Liver (tissue), 9 donors: ENCODE measurements around the gene NCMAP. TPM values are rescaled to one million over a fixed set of nuclear protein-coding genes. Genes with fewer than 3 reads are reported as not detected.

Source experiments
- DNase-seq: peaks from one replicate; pipeline ENCODE4 v3.0.0-alpha.2; 2017; ENCODE audit warnings: low spot score
- H3K27ac ChIP-seq, 2 donors: one replicate each; pipeline ENCODE4 v1.7.0; 2013; ENCODE audit warnings: inconsistent platforms in 2 of 2, low read length in 2 of 2, control low read depth in 1 of 2, low read depth in 1 of 2, mild to moderate bottlenecking in 1 of 2
- H3K27me3 ChIP-seq, 4 donors: one replicate each; pipeline versions ENCODE4 v1.6.1 to v1.7.0; 2013; ENCODE audit warnings: low read length in 3 of 4, inconsistent platforms in 1 of 4, mild to moderate bottlenecking in 1 of 4, moderate library complexity in 1 of 4; ENCODE audit not compliant: control insufficient read depth in 4 of 4, insufficient read depth in 4 of 4
- H3K36me3 ChIP-seq, 4 donors: one replicate each; pipeline versions ENCODE4 v1.6.1 to v1.7.0; 2013; ENCODE audit warnings: low read length in 3 of 4, mild to moderate bottlenecking in 3 of 4, low read depth in 1 of 4, moderate library complexity in 1 of 4; ENCODE audit not compliant: control insufficient read depth in 4 of 4, insufficient read depth in 3 of 4
- H3K4me1 ChIP-seq, 4 donors: one replicate each; pipeline versions ENCODE4 v1.6.1 to v1.7.0; 2013; ENCODE audit warnings: low read length in 3 of 4, mild to moderate bottlenecking in 3 of 4, moderate library complexity in 1 of 4; ENCODE audit not compliant: control insufficient read depth in 4 of 4, insufficient read depth in 4 of 4
- H3K4me3 ChIP-seq, 3 donors: one replicate each; pipeline versions ENCODE4 v1.6.1 to v1.7.0; 2013; ENCODE audit warnings: low read length in 3 of 3, control low read depth in 1 of 3, low read depth in 1 of 3, mild to moderate bottlenecking in 1 of 3
- H3K9ac ChIP-seq, 2 donors: one replicate each; pipeline ENCODE4 v1.7.0; 2013; ENCODE audit warnings: low read length in 2 of 2, mild to moderate bottlenecking in 2 of 2, moderate library complexity in 2 of 2, control low read depth in 1 of 2, low read depth in 1 of 2
- H3K9me3 ChIP-seq, 4 donors: one replicate each; pipeline versions ENCODE4 v1.6.1 to v1.7.0; 2013; ENCODE audit warnings: low read length in 3 of 4; ENCODE audit not compliant: control insufficient read depth in 4 of 4
- EGR1 ChIP-seq, 2 donors: IDR thresholded peaks; 2 replicates each; pipeline ENCODE4 v1.6.1; 2016 to 2018; ENCODE audit warnings: antibody characterized with exemption in 2 of 2, low read depth in 2 of 2
- FOXA1 ChIP-seq: IDR thresholded peaks from 2 replicates; pipeline ENCODE4 v1.6.1; 2016; ENCODE audit warnings: antibody characterized with exemption
- GABPA ChIP-seq, 2 donors: IDR thresholded peaks in 1 of 2; conservative IDR thresholded peaks in 1 of 2; 2 replicates each; pipeline ENCODE4 v1.6.1; 2016; ENCODE audit warnings: antibody characterized with exemption in 2 of 2, mild to moderate bottlenecking in 1 of 2, moderate library complexity in 1 of 2
- HNF4A ChIP-seq, 2 donors: conservative IDR thresholded peaks; 2 replicates each; pipeline ENCODE4 v1.6.1; 2016; ENCODE audit warnings: antibody characterized with exemption in 2 of 2, mild to moderate bottlenecking in 2 of 2
- JUND ChIP-seq, 2 donors: IDR thresholded peaks; 2 replicates each; pipeline ENCODE4 v1.6.1; 2016; ENCODE audit warnings: antibody characterized with exemption in 2 of 2
- NR2F2 ChIP-seq: IDR thresholded peaks from 2 replicates; pipeline ENCODE4 v1.6.1; 2016; ENCODE audit warnings: antibody characterized with exemption
- RXRA ChIP-seq, 2 donors: IDR thresholded peaks; 2 replicates each; pipeline ENCODE4 v1.6.1; 2017 to 2018; ENCODE audit warnings: antibody characterized with exemption in 2 of 2, mild to moderate bottlenecking in 1 of 2
- SP1 ChIP-seq: IDR thresholded peaks from 2 replicates; pipeline ENCODE4 v1.6.1; 2018; ENCODE audit warnings: antibody characterized with exemption, mild to moderate bottlenecking
- TAF1 ChIP-seq: conservative IDR thresholded peaks from 2 replicates; pipeline ENCODE4 v1.6.1; 2016; ENCODE audit warnings: antibody characterized with exemption, mild to moderate bottlenecking
- YY1 ChIP-seq: IDR thresholded peaks from 2 replicates; pipeline ENCODE4 v1.6.1; 2016; ENCODE audit warnings: antibody characterized with exemption, mild to moderate bottlenecking
- WGBS: extraction: QIAGEN DNeasy Blood & Tissue Kit; methylation state at CpG from one replicate; pipeline ENCODE4 v1.1.7; 2013; 5-methylcytosine and 5-hydroxymethylcytosine counted together
- polyA plus RNA-seq, 2 donors: library from polyadenylated mRNA; stranded (reverse) in 1 of 2; unstranded in 1 of 2; fragments of 200-250 nt in 1 of 2; fragments of >200 nt in 1 of 2; fragmentation: Nextera tagmentation in 1 of 2; extraction: Ambion mirVana in 1 of 2; gene quantifications; one replicate each; pipeline versions ENCODE4 v1.2.1 to v1.2.3, GENCODE V29; 2013 to 2015
- total RNA-seq, 2 donors: library from RNA; depleted of rRNA; stranded (reverse); fragments of >200 nt; gene quantifications; one replicate each; pipeline ENCODE4 v1.2.3, GENCODE V29; 2014
- TF ChIP-seq, protein P1 (sequence below): IDR thresholded peaks from 2 replicates; pipeline ENCODE4 v1.6.1; 2016; ENCODE audit warnings: antibody characterized with exemption
- TF ChIP-seq, protein P2 (sequence below): IDR thresholded peaks from 2 replicates; pipeline ENCODE4 v1.6.1; 2016; ENCODE audit warnings: antibody characterized with exemption
- TF ChIP-seq, protein P3 (sequence below): IDR thresholded peaks from 2 replicates; pipeline ENCODE4 v1.6.1; 2016; ENCODE audit warnings: antibody characterized with exemption
- TF ChIP-seq, protein P4 (sequence below): IDR thresholded peaks from 2 replicates; pipeline ENCODE4 v1.6.1; 2016; ENCODE audit warnings: antibody characterized with exemption, mild to moderate bottlenecking
- donor health status: healthy.
- donor health status: healthy.
- donor health status: healthy.
- donor health status: healthy.
- donor health status: healthy.

NCMAP gene
- total and polyA plus RNA-seq, 4 donors, result 0.31 to 4.8 (median 0.61) TPM

DNA sequence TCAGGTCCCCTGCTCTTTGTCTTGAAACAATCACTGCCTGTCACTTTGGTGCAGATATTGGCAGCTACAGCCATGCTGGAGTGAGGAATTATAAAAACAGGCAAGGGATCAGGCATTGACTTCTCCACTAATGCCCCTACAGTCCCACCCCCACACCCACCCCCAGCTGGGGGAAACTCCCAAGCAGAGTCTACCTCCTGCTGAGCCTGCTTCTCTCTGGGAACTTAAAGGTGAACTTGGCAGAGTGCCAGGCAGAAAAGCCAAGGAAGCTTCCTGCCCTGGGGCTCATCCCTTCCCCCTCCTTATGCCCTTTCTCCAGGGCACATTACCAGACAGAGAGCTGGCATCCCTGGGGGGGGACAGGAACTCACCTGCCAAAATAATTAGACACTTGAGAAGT is 6.7 kb downstream of the NCMAP start:
- Histone ChIP-seq H3K27ac (no peak overlapping the region), H3K4me3 (no peak overlapping the region), H3K27me3 (no peaks in the 10 kb centered on the region), H3K9ac (no peak overlapping the region), H3K36me3 (no peaks in the 10 kb centered on the region), H3K4me1 (peaks cover under 1 to 4% (median 2%) of the 10 kb centered on the region in 4 donors), H3K9me3 (no peaks in the 10 kb centered on the region)
- TF ChIP-seq, protein P1, sequence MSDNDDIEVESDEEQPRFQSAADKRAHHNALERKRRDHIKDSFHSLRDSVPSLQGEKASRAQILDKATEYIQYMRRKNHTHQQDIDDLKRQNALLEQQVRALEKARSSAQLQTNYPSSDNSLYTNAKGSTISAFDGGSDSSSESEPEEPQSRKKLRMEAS, result no peak
- no peak for TF ChIP-seq TAF1
- TF ChIP-seq HNF4A (conservative IDR thresholded peaks at IDR 0.05), result no peak
- TF ChIP-seq, protein P2, sequence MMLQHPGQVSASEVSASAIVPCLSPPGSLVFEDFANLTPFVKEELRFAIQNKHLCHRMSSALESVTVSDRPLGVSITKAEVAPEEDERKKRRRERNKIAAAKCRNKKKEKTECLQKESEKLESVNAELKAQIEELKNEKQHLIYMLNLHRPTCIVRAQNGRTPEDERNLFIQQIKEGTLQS, result no peak
- TF ChIP-seq GABPA (IDR thresholded peaks at IDR 0.05 in 1 of 2, conservative IDR thresholded peaks at IDR 0.05 in 1 of 2), result no peak
- no peak for TF ChIP-seq NR2F2
- TF ChIP-seq RXRA (IDR thresholded peaks at IDR 0.05), result no peak
- TF ChIP-seq EGR1 (IDR thresholded peaks at IDR 0.05; ENCODE audit: low read depth in 2 of 2), result no peak
- TF ChIP-seq, protein P3, sequence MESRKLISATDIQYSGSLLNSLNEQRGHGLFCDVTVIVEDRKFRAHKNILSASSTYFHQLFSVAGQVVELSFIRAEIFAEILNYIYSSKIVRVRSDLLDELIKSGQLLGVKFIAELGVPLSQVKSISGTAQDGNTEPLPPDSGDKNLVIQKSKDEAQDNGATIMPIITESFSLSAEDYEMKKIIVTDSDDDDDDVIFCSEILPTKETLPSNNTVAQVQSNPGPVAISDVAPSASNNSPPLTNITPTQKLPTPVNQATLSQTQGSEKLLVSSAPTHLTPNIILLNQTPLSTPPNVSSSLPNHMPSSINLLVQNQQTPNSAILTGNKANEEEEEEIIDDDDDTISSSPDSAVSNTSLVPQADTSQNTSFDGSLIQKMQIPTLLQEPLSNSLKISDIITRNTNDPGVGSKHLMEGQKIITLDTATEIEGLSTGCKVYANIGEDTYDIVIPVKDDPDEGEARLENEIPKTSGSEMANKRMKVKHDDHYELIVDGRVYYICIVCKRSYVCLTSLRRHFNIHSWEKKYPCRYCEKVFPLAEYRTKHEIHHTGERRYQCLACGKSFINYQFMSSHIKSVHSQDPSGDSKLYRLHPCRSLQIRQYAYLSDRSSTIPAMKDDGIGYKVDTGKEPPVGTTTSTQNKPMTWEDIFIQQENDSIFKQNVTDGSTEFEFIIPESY, result no peak
- no peak for DNase-seq

DNA sequence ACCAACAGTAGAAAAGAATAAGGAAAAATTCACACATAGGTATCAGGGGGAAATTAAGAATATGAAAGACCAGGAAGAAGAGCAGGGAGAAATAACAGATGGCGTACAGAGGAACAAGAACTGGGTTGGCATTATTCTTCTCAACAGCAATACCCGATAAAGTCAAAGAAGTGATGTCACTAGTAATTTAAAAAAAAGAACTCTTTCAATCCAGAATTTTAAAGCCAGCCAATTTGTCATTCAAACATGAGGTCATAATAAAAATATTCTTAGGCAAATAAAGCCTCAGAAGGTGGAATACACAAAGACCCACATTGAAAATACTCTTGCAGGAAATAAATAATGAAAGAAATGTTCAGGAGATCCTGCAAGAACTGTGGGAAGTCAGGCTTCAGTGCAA is 8.8 kb downstream of the NCMAP start:
- WGBS, result 82% methylated on average over 2 of the region's 2 CpGs
- no peak for DNase-seq
- H3K27me3 ChIP-seq, result no peaks in the 10 kb centered on the region
- no peaks in the 10 kb centered on the region for H3K9me3 ChIP-seq
- H3K4me1 ChIP-seq, result peaks cover 3 to 18% (median 12%) of the 10 kb centered on the region in 4 donors
- TF ChIP-seq JUND (IDR thresholded peaks at IDR 0.05) (no peak), TAF1 (no peak), SP1 (no peak), YY1 (no peak), FOXA1 (no peak), HNF4A (conservative IDR thresholded peaks at IDR 0.05) (no peak)
- TF ChIP-seq, protein P1, result no peak
- TF ChIP-seq, protein P4, sequence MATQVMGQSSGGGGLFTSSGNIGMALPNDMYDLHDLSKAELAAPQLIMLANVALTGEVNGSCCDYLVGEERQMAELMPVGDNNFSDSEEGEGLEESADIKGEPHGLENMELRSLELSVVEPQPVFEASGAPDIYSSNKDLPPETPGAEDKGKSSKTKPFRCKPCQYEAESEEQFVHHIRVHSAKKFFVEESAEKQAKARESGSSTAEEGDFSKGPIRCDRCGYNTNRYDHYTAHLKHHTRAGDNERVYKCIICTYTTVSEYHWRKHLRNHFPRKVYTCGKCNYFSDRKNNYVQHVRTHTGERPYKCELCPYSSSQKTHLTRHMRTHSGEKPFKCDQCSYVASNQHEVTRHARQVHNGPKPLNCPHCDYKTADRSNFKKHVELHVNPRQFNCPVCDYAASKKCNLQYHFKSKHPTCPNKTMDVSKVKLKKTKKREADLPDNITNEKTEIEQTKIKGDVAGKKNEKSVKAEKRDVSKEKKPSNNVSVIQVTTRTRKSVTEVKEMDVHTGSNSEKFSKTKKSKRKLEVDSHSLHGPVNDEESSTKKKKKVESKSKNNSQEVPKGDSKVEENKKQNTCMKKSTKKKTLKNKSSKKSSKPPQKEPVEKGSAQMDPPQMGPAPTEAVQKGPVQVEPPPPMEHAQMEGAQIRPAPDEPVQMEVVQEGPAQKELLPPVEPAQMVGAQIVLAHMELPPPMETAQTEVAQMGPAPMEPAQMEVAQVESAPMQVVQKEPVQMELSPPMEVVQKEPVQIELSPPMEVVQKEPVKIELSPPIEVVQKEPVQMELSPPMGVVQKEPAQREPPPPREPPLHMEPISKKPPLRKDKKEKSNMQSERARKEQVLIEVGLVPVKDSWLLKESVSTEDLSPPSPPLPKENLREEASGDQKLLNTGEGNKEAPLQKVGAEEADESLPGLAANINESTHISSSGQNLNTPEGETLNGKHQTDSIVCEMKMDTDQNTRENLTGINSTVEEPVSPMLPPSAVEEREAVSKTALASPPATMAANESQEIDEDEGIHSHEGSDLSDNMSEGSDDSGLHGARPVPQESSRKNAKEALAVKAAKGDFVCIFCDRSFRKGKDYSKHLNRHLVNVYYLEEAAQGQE, result no peak
- TF ChIP-seq, protein P3, result no peak
- H3K27ac ChIP-seq, result no peak overlapping the region
- no peak overlapping the region for H3K9ac ChIP-seq
- no peaks in the 10 kb centered on the region for H3K36me3 ChIP-seq
- H3K4me3 ChIP-seq, result no peak overlapping the region
